Mammary epithelial cell (primary cell): ENCODE results near the gene DUSP22.

Source experiments
- CTCF ChIP-seq, 2 donors: IDR thresholded peaks in 1 of 2; conservative IDR thresholded peaks in 1 of 2; 2 replicates each; pipeline ENCODE4 v1.5.1; 2011 to 2012; ENCODE audit warnings: inconsistent platforms in 2 of 2, low read length in 2 of 2, mild to moderate bottlenecking in 2 of 2, control low read depth in 1 of 2, low read depth in 1 of 2; ENCODE audit not compliant: insufficient read depth in 1 of 2; ENCODE audit errors: extremely low read depth in 1 of 2
- EZH2 ChIP-seq: IDR thresholded peaks from 2 replicates; pipeline ENCODE4 v1.6.1; 2012; ENCODE audit warnings: low read length, inconsistent platforms, borderline replicate concordance

GRCh38 chr6:322259-322930 lies 30.1 kb downstream of the DUSP22 start:
- TF ChIP-seq CTCF (conservative IDR thresholded peaks at IDR 0.05 in 1 of 2, IDR thresholded peaks at IDR 0.05 in 1 of 2; ENCODE audit: extremely low read depth in 1 of 2, insufficient read depth in 1 of 2, low read depth in 1 of 2, low read length in 2 of 2) (no peak), EZH2 (no peak)
